Measurements from ENCODE around the gene ACVR1B. TPM values are rescaled to one million over a fixed set of nuclear protein-coding genes. Genes with fewer than 3 reads are reported as not detected.

ACVR1B gene
- total and polyA plus RNA-seq, 2 of the 8 experiments (the other 6 are each of a cell fraction or from before 2014, with no cell fraction given) = 16.0 to 19.2 TPM

- TF ChIP-seq CHD2 (IDR thresholded peaks at IDR 0.05; ENCODE audit: low read length) (no peak), EGR1 (IDR thresholded peaks at IDR 0.05; ENCODE audit: borderline replicate concordance, low read depth, low read length) (no peak), SRF (IDR thresholded peaks at IDR 0.05; ENCODE audit: low read depth, low read length) (no peak), EZH2 (IDR thresholded peaks at IDR 0.05; ENCODE audit: low read depth, low read length, severe bottlenecking) (no peak), BCL11A (IDR thresholded peaks at IDR 0.05; ENCODE audit: low read depth in 2 of 2, low read length in 2 of 2) (no peak), ZNF274 (IDR thresholded peaks at IDR 0.05; ENCODE audit: borderline replicate concordance, extremely low read depth, low read length) (no peak), CEBPB (IDR thresholded peaks at IDR 0.05; ENCODE audit: low read depth, low read length) (no peak), GABPA (IDR thresholded peaks at IDR 0.05; ENCODE audit: borderline replicate concordance, insufficient read depth, low read length) (no peak)
Observed at GRCh38 chr12:52027085-52027843, 75.8 kb downstream of the ACVR1B start (continued).
